H1 (cell line): ENCODE results near the gene TNRC6B. TPM values are rescaled to one million over a fixed set of nuclear protein-coding genes. Genes with fewer than 3 reads are reported as not detected.

Experiments used
- CTCF ChIA-PET: fragments of 300-600 bp; sonication (Branson Sonifier 250); formaldehyde crosslinking; loops from one replicate; lab custom pipeline; 2021; ENCODE audit not compliant: partially characterized antibody; lab: Charles Lee
- POLR2A ChIA-PET: fragments of 300-600 bp; sonication (Branson Sonifier 250); formaldehyde crosslinking; loops from one replicate; lab custom pipeline; 2021; ENCODE audit warnings: inconsistent platforms; ENCODE audit not compliant: partially characterized antibody; lab: Charles Lee
- DNase-seq, 2 experiments: peaks; one replicate each; pipeline versions ENCODE4 v3.0.0 to v3.0.0-alpha.2; 2010 to 2022; ENCODE audit warnings: low spot score in 2 of 2, low read depth in 1 of 2, mixed read lengths in 1 of 2
- FAIRE-seq: peaks from 2 replicates; lab custom pipeline; 2011; peaks lifted over from hg19 to GRCh38; lab: Jason Lieb, UNC
- H2AFZ ChIP-seq: 2 replicates; pipeline ENCODE4 v1.8.1; 2012; ENCODE audit warnings: low read length, inconsistent platforms
- H2AK5ac ChIP-seq: 2 replicates; pipeline ENCODE4 v1.6.1; 2013; ENCODE audit warnings: low read depth, low read length
- H2BK120ac ChIP-seq: replicated peaks from 2 replicates; pipeline ENCODE3; 2013; ENCODE audit warnings: low read depth, low read length, inconsistent platforms
- H2BK12ac ChIP-seq: 2 replicates; pipeline ENCODE4 v1.6.1; 2013; ENCODE audit warnings: low read depth, low read length
- H2BK15ac ChIP-seq: 2 replicates; pipeline ENCODE4 v1.6.1; 2013; ENCODE audit warnings: low read length
- H2BK20ac ChIP-seq: 2 replicates; pipeline ENCODE4 v1.6.1; 2013; ENCODE audit warnings: low read length
- H2BK5ac ChIP-seq: 2 replicates; pipeline ENCODE4 v1.6.1; 2013; ENCODE audit warnings: low read depth, low read length
- H3K14ac ChIP-seq: 2 replicates; pipeline ENCODE4 v1.6.1; 2013; ENCODE audit warnings: inconsistent platforms; ENCODE audit not compliant: insufficient read length
- H3K18ac ChIP-seq: 2 replicates; pipeline ENCODE4 v1.6.1; 2013; ENCODE audit warnings: low read length; ENCODE audit errors: extremely low read depth
- H3K23ac ChIP-seq: 2 replicates; pipeline ENCODE4 v1.6.1; 2013; ENCODE audit warnings: inconsistent platforms; ENCODE audit not compliant: insufficient read length
- H3K23me2 ChIP-seq: 2 replicates; pipeline ENCODE4 v1.6.1; 2013; ENCODE audit warnings: low read depth, low read length
- H3K27ac ChIP-seq: 2 replicates; pipeline ENCODE4 v1.6.1; 2011; ENCODE audit warnings: low read depth, low read length, inconsistent platforms
- H3K27me3 ChIP-seq, 4 experiments: replicated peaks in 1 of 4; 1 replicate in 1 of 4; 2 replicates in 3 of 4; pipeline versions ENCODE4 v1.6.1 to v1.8.1; 2011 to 2013; ENCODE audit warnings: low read length in 3 of 4, mild to moderate bottlenecking in 3 of 4, inconsistent platforms in 2 of 4, mixed read lengths in 2 of 4, moderate library complexity in 1 of 4; ENCODE audit not compliant: control insufficient read depth in 3 of 4, insufficient read depth in 3 of 4; ENCODE audit errors: extremely low read depth in 1 of 4
- H3K36me3 ChIP-seq, 4 experiments: 2 replicates each; pipeline versions ENCODE4 v1.6.1 to v1.8.1; 2011 to 2013; ENCODE audit warnings: mild to moderate bottlenecking in 4 of 4, low read length in 3 of 4, moderate library complexity in 2 of 4, control low read depth in 1 of 4, inconsistent platforms in 1 of 4; ENCODE audit not compliant: insufficient read depth in 4 of 4, control insufficient read depth in 2 of 4
- H3K4ac ChIP-seq: replicated peaks from 2 replicates; pipeline ENCODE3; 2013; ENCODE audit warnings: low read length, low read depth, mixed read lengths, inconsistent platforms; ENCODE audit not compliant: insufficient read length
- H3K4me1 ChIP-seq, 4 experiments: replicated peaks in 1 of 4; 1 replicate in 1 of 4; 2 replicates in 3 of 4; pipeline versions ENCODE4 v1.6.1 to v1.8.1; 2011 to 2013; ENCODE audit warnings: low read length in 3 of 4, inconsistent platforms in 2 of 4, mixed read lengths in 1 of 4; ENCODE audit not compliant: insufficient read depth in 4 of 4, control insufficient read depth in 3 of 4
- H3K4me2 ChIP-seq, 2 experiments: 2 replicates each; pipeline versions ENCODE4 v1.6.1 to v1.8.1; 2011 to 2013; ENCODE audit warnings: low read depth in 2 of 2, low read length in 2 of 2, control low read depth in 1 of 2, inconsistent platforms in 1 of 2, mild to moderate bottlenecking in 1 of 2; ENCODE audit not compliant: insufficient read depth in 1 of 2
- H3K4me3 ChIP-seq, 4 experiments: fragments of 200-600, 300-600 bp in 1 of 4; sonication (generic), shearing (Covaris generic), sonication (Bioruptor Twin) in 1 of 4; 2 replicates each; pipeline versions ENCODE4 v1.5.1 to v1.8.1; 2011 to 2016; ENCODE audit warnings: low read length in 4 of 4, low read depth in 3 of 4, control low read depth in 2 of 4, inconsistent platforms in 2 of 4, mild to moderate bottlenecking in 2 of 4, mixed read lengths in 1 of 4, moderate library complexity in 1 of 4; ENCODE audit not compliant: insufficient read depth in 2 of 4; ENCODE audit errors: extremely low read depth in 1 of 4
- H3K56ac ChIP-seq: replicated peaks from 2 replicates; pipeline ENCODE3; 2013; ENCODE audit warnings: low read depth, mild to moderate bottlenecking, mixed read lengths, low read length, inconsistent platforms; ENCODE audit not compliant: insufficient read length
- H3K79me1 ChIP-seq: 2 replicates; pipeline ENCODE4 v1.6.1; 2013; ENCODE audit warnings: low read depth, low read length, control low read depth
- H3K79me2 ChIP-seq, 2 experiments: 2 replicates each; pipeline versions ENCODE4 v1.6.1 to v1.8.1; 2012 to 2013; ENCODE audit warnings: low read length in 2 of 2, mild to moderate bottlenecking in 2 of 2, inconsistent platforms in 1 of 2; ENCODE audit not compliant: insufficient read depth in 2 of 2, control insufficient read depth in 1 of 2
- H3K9ac ChIP-seq, 4 experiments: replicated peaks in 1 of 4; 1 replicate in 1 of 4; 2 replicates in 3 of 4; pipeline versions ENCODE4 v1.6.1 to v1.8.1; 2011 to 2013; ENCODE audit warnings: low read depth in 3 of 4, low read length in 3 of 4, control low read depth in 2 of 4, mild to moderate bottlenecking in 2 of 4, moderate library complexity in 2 of 4, inconsistent platforms in 1 of 4; ENCODE audit errors: extremely low read depth in 1 of 4
- H3K9me3 ChIP-seq, 2 experiments: 2 replicates each; pipeline versions ENCODE4 v1.6.1 to v1.8.1; 2012 to 2013; ENCODE audit warnings: mild to moderate bottlenecking in 2 of 2, moderate library complexity in 2 of 2, control low read depth in 1 of 2, inconsistent platforms in 1 of 2, low read depth in 1 of 2, low read length in 1 of 2, mixed read lengths in 1 of 2; ENCODE audit not compliant: insufficient read depth in 2 of 2
- H4K20me1 ChIP-seq, 2 experiments: replicated peaks in 1 of 2; 2 replicates each; pipeline versions ENCODE3 to v1.8.1; 2011 to 2013; ENCODE audit warnings: inconsistent platforms in 2 of 2, low read length in 2 of 2, mild to moderate bottlenecking in 1 of 2; ENCODE audit not compliant: insufficient read depth in 2 of 2, control insufficient read depth in 1 of 2
- H4K5ac ChIP-seq: 2 replicates; pipeline ENCODE4 v1.6.1; 2013; ENCODE audit warnings: low read length, low read depth, mixed read lengths, inconsistent platforms; ENCODE audit not compliant: insufficient read length
- H4K8ac ChIP-seq: 2 replicates; pipeline ENCODE4 v1.8.0; 2013; ENCODE audit warnings: mild to moderate bottlenecking, moderate library complexity, low read length, inconsistent platforms; ENCODE audit not compliant: insufficient read depth; ENCODE audit errors: extremely low read depth
- H4K91ac ChIP-seq: replicated peaks from 2 replicates; pipeline ENCODE3; 2013; ENCODE audit warnings: low read length, mixed read lengths, inconsistent platforms; ENCODE audit not compliant: insufficient read length
- CHD1 ChIP-seq: IDR thresholded peaks from 2 replicates; pipeline ENCODE4 v1.6.1; 2012; ENCODE audit warnings: low read depth, low read length, improper control_type of control experiment
- HDAC6 ChIP-seq: IDR thresholded peaks from one replicate; pipeline ENCODE4 v1.7.1; 2012; ENCODE audit warnings: low read depth, mild to moderate bottlenecking, inconsistent platforms, low read length, moderate library complexity
- JUND ChIP-seq: IDR thresholded peaks from 2 replicates; pipeline ENCODE4 v1.6.1; 2011; ENCODE audit warnings: mild to moderate bottlenecking, improper control_type of control experiment, low read length
- POLR2A ChIP-seq, 2 experiments: IDR thresholded peaks; 1 replicate in 1 of 2; 2 replicates in 1 of 2; pipeline ENCODE4 v1.6.1; 2011; ENCODE audit warnings: low read depth in 2 of 2, low read length in 2 of 2, mild to moderate bottlenecking in 2 of 2; ENCODE audit errors: control extremely low read depth in 1 of 2
- POU5F1 ChIP-seq: IDR thresholded peaks from 2 replicates; pipeline ENCODE4 v1.6.1; 2011; ENCODE audit warnings: low read depth, mild to moderate bottlenecking, low read length, moderate library complexity
- TBP ChIP-seq: IDR thresholded peaks from 2 replicates; pipeline ENCODE4 v1.6.1; 2011; ENCODE audit warnings: low read depth, low read length, improper control_type of control experiment
- WGBS, 2 experiments: shearing (Covaris generic) in 1 of 2; methylation state at CpG; one replicate each; pipeline versions ENCODE4 v1.1.6 to v1.1.7; 2013 to 2015; ENCODE audit warnings: low lambda C conversion rate in 2 of 2, mixed read lengths in 2 of 2, inconsistent platforms in 1 of 2, low coverage in 1 of 2, missing lambda C conversion rate in 1 of 2; ENCODE audit not compliant: insufficient replicate concordance in 2 of 2, insufficient coverage in 1 of 2, insufficient read length in 1 of 2; ENCODE audit errors: extremely low coverage in 1 of 2, missing lambda C conversion rate in 1 of 2; 5-methylcytosine and 5-hydroxymethylcytosine counted together
- polyA plus RNA-seq, 7 experiments: library from polyadenylated mRNA; depleted of rRNA in 3 of 7; stranded (reverse) in 5 of 7; unstranded in 2 of 7; fragments of >200 nt in 5 of 7; fragments of 200-250 nt in 2 of 7; gene quantifications; 1 replicate in 5 of 7; 2 replicates in 1 of 7; 4 replicates in 1 of 7; pipeline versions ENCODE4 v1.2.1 to v1.2.3, GENCODE V29; 2011 to 2013; ENCODE audit warnings: missing spikeins in 2 of 7, mixed read lengths in 2 of 7
- total RNA-seq: library from RNA; stranded (reverse); fragmentation: NEBNext Ultra II Directional; extraction: Animal tissue kit (Norgen Biotek cat#: 25700); gene quantifications from 2 replicates; pipeline ENCODE4 v1.2.1, GENCODE V29; 2021
- TF ChIP-seq, protein P1 (sequence below), 3 experiments: IDR thresholded peaks; 1 replicate in 2 of 3; 2 replicates in 1 of 3; pipeline versions ENCODE4 v1.5.1 to v1.6.1; 2011; ENCODE audit warnings: low read length in 3 of 3, mild to moderate bottlenecking in 3 of 3, inconsistent platforms in 2 of 3, low read depth in 1 of 3, moderate library complexity in 1 of 3; ENCODE audit not compliant: insufficient read depth in 1 of 3; ENCODE audit errors: control extremely low read depth in 1 of 3

TNRC6B gene
- total and polyA plus RNA-seq, 2 of the 8 experiments (the other 6 are each of a cell fraction or from before 2014, with no cell fraction given) = 12.5 to 48.9 TPM

DNA sequence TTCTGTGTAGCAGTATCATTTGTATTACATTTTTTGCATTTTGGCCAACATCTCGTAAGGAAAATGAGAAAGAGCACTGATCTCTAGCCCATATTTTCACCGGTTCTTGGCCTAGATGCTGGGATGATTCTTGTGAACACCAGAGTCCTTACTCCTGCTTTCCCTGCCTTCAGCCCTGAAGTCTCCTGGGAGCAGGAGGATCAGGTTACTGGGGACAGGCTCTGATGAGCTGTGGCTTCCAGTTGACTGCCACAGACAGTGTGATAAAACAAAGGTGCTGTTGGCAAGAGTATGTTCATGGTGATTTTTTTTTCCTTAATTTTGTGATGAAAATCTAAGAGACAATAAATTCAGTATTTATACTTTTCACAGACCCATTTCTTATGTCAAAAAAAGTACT, 134.3 kb downstream of the TNRC6B start:
- Histone ChIP-seq H4K20me1 (peaks cover 0 to 3% of the 10 kb centered on the region in 2 experiments), H3K27me3 (no peaks in the 10 kb centered on the region), H3K4me3 (no peak overlapping the region), H3K9me3 (no peaks in the 10 kb centered on the region), H3K18ac (no peak overlapping the region), H4K91ac (no peak overlapping the region), H3K4me2 (no peak overlapping the region), H3K14ac (no peak overlapping the region), H2AK5ac (no peak overlapping the region), H3K79me2 (no peaks in the 10 kb centered on the region), H3K36me3 (peaks cover 38 to 91% (median 73%) of the 10 kb centered on the region in 4 experiments), H2AFZ (no peak overlapping the region), H3K56ac (no peak overlapping the region), H3K79me1 (no peaks in the 10 kb centered on the region), H2BK20ac (no peak overlapping the region), H4K5ac (no peak overlapping the region), H2BK15ac (no peak overlapping the region), H3K27ac (no peak overlapping the region), H3K4ac (no peak overlapping the region), H3K23me2 (no peaks in the 10 kb centered on the region), H3K23ac (no peak overlapping the region), H4K8ac (no peak overlapping the region), H3K9ac (no peak overlapping the region), H3K4me1 (no peaks in the 10 kb centered on the region), H2BK12ac (no peak overlapping the region), H2BK120ac (no peak overlapping the region), H2BK5ac (no peak overlapping the region)
- WGBS, 2 experiments = 90% methylated on average over 2 of the region's 2 CpGs; no CpG with 5 or more reads in 1 of the 2 experiments
- ChIA-PET CTCF (interaction anchor here (1.3 kb wide), 1 partner anchor 37 kb away, joined by 4 read pairs; no protein-coding TSS in a partner anchor), POLR2A (no interaction called here)
- DNase-seq (no peak), FAIRE-seq (no peak)
- TF ChIP-seq TBP = no peak
- TF ChIP-seq CHD1 = no peak
- TF ChIP-seq, protein P1, sequence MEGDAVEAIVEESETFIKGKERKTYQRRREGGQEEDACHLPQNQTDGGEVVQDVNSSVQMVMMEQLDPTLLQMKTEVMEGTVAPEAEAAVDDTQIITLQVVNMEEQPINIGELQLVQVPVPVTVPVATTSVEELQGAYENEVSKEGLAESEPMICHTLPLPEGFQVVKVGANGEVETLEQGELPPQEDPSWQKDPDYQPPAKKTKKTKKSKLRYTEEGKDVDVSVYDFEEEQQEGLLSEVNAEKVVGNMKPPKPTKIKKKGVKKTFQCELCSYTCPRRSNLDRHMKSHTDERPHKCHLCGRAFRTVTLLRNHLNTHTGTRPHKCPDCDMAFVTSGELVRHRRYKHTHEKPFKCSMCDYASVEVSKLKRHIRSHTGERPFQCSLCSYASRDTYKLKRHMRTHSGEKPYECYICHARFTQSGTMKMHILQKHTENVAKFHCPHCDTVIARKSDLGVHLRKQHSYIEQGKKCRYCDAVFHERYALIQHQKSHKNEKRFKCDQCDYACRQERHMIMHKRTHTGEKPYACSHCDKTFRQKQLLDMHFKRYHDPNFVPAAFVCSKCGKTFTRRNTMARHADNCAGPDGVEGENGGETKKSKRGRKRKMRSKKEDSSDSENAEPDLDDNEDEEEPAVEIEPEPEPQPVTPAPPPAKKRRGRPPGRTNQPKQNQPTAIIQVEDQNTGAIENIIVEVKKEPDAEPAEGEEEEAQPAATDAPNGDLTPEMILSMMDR (IDR thresholded peaks at IDR 0.05; ENCODE audit: control extremely low read depth in 1 of 3, insufficient read depth in 1 of 3, low read depth in 1 of 3, low read length in 3 of 3) = no peak
- TF ChIP-seq JUND = no peak
- TF ChIP-seq HDAC6 = no peak
- no peak for TF ChIP-seq POU5F1
- no peak for TF ChIP-seq POLR2A (IDR thresholded peaks at IDR 0.05; ENCODE audit: control extremely low read depth in 1 of 2, low read depth in 2 of 2, low read length in 2 of 2)
